Testis (tissue), 2 donors: ENCODE measurements around the gene GPATCH8.

Experiments used
- POLR2A ChIP-seq: fragments of 450-650 bp; IDR thresholded peaks from one replicate; pipeline ENCODE4 v1.6.1; 2017; ENCODE audit warnings: antibody characterized with exemption, mild to moderate bottlenecking, moderate library complexity
- TF ChIP-seq, protein P1 (sequence below), 3 experiments: fragments of 450-650 bp in 2 of 3; fragments of 200-600 bp in 1 of 3; sonication (generic) in 1 of 3; IDR thresholded peaks; one replicate each; pipeline ENCODE4 v1.5.1; 2016 to 2019; ENCODE audit warnings: antibody characterized with exemption in 3 of 3, mild to moderate bottlenecking in 2 of 3, moderate library complexity in 1 of 3

DNA sequence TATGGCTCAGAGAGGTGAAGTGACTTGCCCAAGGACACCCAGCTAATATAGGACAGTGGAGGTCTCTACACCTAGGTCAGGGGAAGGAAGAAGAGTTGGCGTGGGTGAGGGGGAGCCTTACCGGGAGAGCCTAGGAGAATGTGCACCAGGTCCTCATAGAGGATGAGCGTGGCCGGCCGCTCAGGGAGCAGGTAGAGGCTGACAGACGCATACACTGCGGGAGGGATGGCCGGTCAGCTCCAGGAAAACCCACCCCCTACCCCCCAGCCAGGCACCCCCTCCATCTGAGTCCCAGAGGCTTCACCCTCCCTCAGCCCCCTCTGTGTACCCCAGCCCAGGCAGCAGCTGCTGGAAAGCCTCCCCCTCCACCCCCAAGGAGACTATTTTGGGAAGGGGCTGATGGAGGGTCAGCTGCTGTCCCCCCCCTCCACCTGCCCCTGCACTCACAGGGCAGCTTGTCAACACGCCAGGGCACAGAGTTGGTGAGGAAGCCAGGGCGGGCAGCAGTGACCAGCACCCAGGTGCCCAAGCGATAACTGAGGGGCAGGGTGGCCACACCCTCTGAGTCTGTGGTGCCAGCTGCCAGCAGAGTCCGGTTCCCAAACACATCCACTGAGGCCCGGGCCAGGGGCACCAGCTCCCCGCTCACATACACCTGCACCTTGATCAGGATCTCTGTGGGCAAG lies 143.6 kb downstream of the GPATCH8 start:
- no peak for TF ChIP-seq POLR2A
- TF ChIP-seq, protein P1, sequence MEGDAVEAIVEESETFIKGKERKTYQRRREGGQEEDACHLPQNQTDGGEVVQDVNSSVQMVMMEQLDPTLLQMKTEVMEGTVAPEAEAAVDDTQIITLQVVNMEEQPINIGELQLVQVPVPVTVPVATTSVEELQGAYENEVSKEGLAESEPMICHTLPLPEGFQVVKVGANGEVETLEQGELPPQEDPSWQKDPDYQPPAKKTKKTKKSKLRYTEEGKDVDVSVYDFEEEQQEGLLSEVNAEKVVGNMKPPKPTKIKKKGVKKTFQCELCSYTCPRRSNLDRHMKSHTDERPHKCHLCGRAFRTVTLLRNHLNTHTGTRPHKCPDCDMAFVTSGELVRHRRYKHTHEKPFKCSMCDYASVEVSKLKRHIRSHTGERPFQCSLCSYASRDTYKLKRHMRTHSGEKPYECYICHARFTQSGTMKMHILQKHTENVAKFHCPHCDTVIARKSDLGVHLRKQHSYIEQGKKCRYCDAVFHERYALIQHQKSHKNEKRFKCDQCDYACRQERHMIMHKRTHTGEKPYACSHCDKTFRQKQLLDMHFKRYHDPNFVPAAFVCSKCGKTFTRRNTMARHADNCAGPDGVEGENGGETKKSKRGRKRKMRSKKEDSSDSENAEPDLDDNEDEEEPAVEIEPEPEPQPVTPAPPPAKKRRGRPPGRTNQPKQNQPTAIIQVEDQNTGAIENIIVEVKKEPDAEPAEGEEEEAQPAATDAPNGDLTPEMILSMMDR (IDR thresholded peaks at IDR 0.05) = no peak
